ENCODE data around the gene TDO2. TPM values are rescaled to one million over a fixed set of nuclear protein-coding genes. Genes with fewer than 3 reads are reported as not detected.

The TDO2 gene
- total RNA-seq, 1 experiment from 2014 or later: not detected

DNA sequence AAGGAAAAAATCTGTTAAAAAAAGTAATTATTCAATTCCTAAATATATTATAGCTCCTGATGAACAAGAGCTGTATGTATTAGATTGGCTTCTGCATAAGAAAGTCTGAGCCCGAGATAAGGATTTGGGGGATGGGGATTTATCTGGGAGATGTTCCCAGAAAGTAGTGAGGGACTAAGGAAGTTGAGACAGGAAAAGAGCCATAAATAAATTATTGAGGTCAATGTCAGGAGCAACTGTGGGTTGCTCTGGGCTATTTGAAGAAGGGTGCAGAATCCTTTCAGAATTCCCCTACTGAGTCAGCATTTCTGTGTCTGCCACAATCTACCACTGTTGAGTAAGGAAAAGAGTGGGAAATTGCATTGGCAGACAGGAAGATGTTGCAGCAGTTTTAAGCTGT is 3.1 kb upstream of the TDO2 start:
- no peaks in the 10 kb centered on the region for H3K36me3 Mint-ChIP-seq (ENCODE audit: insufficient read depth, unreplicated experiment)
- BruUV-seq (replicated peaks): no TSS peak
- CTCF ChIA-PET: no interaction called here
- DNase-seq: no peak
- H3K27ac Mint-ChIP-seq (ENCODE audit: unreplicated experiment): no peak overlapping the region
- TF ChIP-seq, protein P1, sequence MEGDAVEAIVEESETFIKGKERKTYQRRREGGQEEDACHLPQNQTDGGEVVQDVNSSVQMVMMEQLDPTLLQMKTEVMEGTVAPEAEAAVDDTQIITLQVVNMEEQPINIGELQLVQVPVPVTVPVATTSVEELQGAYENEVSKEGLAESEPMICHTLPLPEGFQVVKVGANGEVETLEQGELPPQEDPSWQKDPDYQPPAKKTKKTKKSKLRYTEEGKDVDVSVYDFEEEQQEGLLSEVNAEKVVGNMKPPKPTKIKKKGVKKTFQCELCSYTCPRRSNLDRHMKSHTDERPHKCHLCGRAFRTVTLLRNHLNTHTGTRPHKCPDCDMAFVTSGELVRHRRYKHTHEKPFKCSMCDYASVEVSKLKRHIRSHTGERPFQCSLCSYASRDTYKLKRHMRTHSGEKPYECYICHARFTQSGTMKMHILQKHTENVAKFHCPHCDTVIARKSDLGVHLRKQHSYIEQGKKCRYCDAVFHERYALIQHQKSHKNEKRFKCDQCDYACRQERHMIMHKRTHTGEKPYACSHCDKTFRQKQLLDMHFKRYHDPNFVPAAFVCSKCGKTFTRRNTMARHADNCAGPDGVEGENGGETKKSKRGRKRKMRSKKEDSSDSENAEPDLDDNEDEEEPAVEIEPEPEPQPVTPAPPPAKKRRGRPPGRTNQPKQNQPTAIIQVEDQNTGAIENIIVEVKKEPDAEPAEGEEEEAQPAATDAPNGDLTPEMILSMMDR (IDR thresholded peaks at IDR 0.05; ENCODE audit: unreplicated experiment): no peak
- no peak overlapping the region for H3K4me3 Mint-ChIP-seq (ENCODE audit: low read depth, unreplicated experiment)
- intact Hi-C loops (cut with micrococcal nuclease; ENCODE audit: unreplicated experiment): no loop called here
- peaks cover 9% of the 10 kb centered on the region for H3K4me1 Mint-ChIP-seq (ENCODE audit: low read depth, unreplicated experiment)
- H3K9me3 Mint-ChIP-seq (ENCODE audit: low read depth, unreplicated experiment): no peaks in the 10 kb centered on the region
- H3K27me3 Mint-ChIP-seq (ENCODE audit: unreplicated experiment): no peaks in the 10 kb centered on the region

DNA sequence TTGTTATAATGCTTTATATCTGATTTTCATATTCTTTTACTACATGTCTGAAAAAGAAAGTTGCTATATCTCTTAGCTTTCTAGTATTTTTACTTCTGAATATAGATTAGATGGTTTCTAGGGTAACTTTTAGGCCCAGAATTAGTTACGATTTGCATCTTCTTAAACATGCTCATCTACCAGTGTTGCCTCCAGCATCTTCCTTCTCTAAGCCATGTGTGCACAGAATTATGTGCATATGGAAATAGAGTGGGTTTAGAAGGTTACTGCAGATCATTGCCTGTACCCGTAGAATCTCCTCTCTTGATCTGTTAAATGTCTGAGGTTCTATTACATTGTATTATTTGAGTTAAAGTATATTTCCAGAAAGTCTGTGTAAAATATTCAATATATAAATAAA is 2.5 kb upstream of the TDO2 start:
- no peak overlapping the region for H3K4me3 Mint-ChIP-seq (ENCODE audit: low read depth, unreplicated experiment)
- CTCF ChIA-PET: no interaction called here
- H3K27me3 Mint-ChIP-seq (ENCODE audit: unreplicated experiment): no peaks in the 10 kb centered on the region
- no peaks in the 10 kb centered on the region for H3K9me3 Mint-ChIP-seq (ENCODE audit: low read depth, unreplicated experiment)
- no peak overlapping the region for H3K27ac Mint-ChIP-seq (ENCODE audit: unreplicated experiment)
- H3K36me3 Mint-ChIP-seq (ENCODE audit: insufficient read depth, unreplicated experiment): no peaks in the 10 kb centered on the region
- no peak for DNase-seq
- TF ChIP-seq, protein P1 (IDR thresholded peaks at IDR 0.05; ENCODE audit: unreplicated experiment): no peak
- H3K4me1 Mint-ChIP-seq (ENCODE audit: low read depth, unreplicated experiment): peaks cover 9% of the 10 kb centered on the region
- BruUV-seq (replicated peaks): no TSS peak
- intact Hi-C loops (cut with micrococcal nuclease; ENCODE audit: unreplicated experiment): no loop called here

- intact Hi-C loops (cut with micrococcal nuclease; ENCODE audit: unreplicated experiment): no loop called here
- DNase-seq: no peak
- TF ChIP-seq, protein P1 (IDR thresholded peaks at IDR 0.05; ENCODE audit: unreplicated experiment): no peak
- no peaks in the 10 kb centered on the region for H3K9me3 Mint-ChIP-seq (ENCODE audit: low read depth, unreplicated experiment)
- CTCF ChIA-PET: no interaction called here
- no TSS peak for BruUV-seq (replicated peaks)
- peaks cover 17% of the 10 kb centered on the region for H3K4me1 Mint-ChIP-seq (ENCODE audit: low read depth, unreplicated experiment)
- H3K4me3 Mint-ChIP-seq (ENCODE audit: low read depth, unreplicated experiment): no peak overlapping the region
- H3K27me3 Mint-ChIP-seq (ENCODE audit: unreplicated experiment): no peaks in the 10 kb centered on the region
- H3K27ac Mint-ChIP-seq (ENCODE audit: unreplicated experiment): no peak overlapping the region
- no peaks in the 10 kb centered on the region for H3K36me3 Mint-ChIP-seq (ENCODE audit: insufficient read depth, unreplicated experiment)
Observed at GRCh38 chr4:155904331-155904730, 835 bp downstream of the TDO2 start.

GRCh38 chr4:155906554-155907247 is 3.2 kb downstream of the TDO2 start:
- CTCF ChIA-PET: interaction anchor here (0.5 to 0.6 kb wide), 2 partner anchors 72 to 1387 kb away, joined by 3 read pairs; no protein-coding TSS in a partner anchor
- TF ChIP-seq, protein P1 (IDR thresholded peaks at IDR 0.05; ENCODE audit: unreplicated experiment): no peak
- intact Hi-C loops (cut with micrococcal nuclease; ENCODE audit: unreplicated experiment): no loop called here
- BruUV-seq (replicated peaks): no TSS peak
- Mint-ChIP-seq H3K27ac (ENCODE audit: unreplicated experiment) (no peak overlapping the region), H3K27me3 (ENCODE audit: unreplicated experiment) (no peaks in the 10 kb centered on the region), H3K4me1 (ENCODE audit: low read depth, unreplicated experiment) (peaks cover 8% of the 10 kb centered on the region), H3K36me3 (ENCODE audit: insufficient read depth, unreplicated experiment) (no peaks in the 10 kb centered on the region), H3K4me3 (ENCODE audit: low read depth, unreplicated experiment) (no peak overlapping the region), H3K9me3 (ENCODE audit: low read depth, unreplicated experiment) (no peaks in the 10 kb centered on the region)
- DNase-seq: no peak
